CD4-positive, alpha-beta T cell (primary cell): ENCODE measurements around the gene CCL1. TPM values are rescaled to one million over a fixed set of nuclear protein-coding genes. Genes with fewer than 3 reads are reported as not detected.

Experiments
- ATAC-seq: fragments of 200-7000 bp; cut with Tn5 transposase; one replicate; pipeline ENCODE4 v1.10.0; 2022; ENCODE audit warnings: mild to moderate bottlenecking; ENCODE audit not compliant: poor library complexity
- CTCF ChIA-PET: fragments of 350-600 bp; sonication (Branson Sonifier 250); formaldehyde crosslinking; loops from one replicate; lab custom pipeline; 2021; ENCODE audit warnings: antibody characterized with exemption, inconsistent platforms; lab: Charles Lee
- POLR2A ChIA-PET: fragments of 350-600 bp; sonication (Branson Sonifier 250); formaldehyde crosslinking; loops from one replicate; lab custom pipeline; 2021; ENCODE audit warnings: antibody characterized with exemption, inconsistent platforms; lab: Charles Lee
- DNase-seq, 14 experiments: peaks; one replicate each; pipeline ENCODE4 v3.0.0-alpha.2; 2013 to 2020; ENCODE audit warnings: mixed read lengths in 2 of 14
- H3K27ac ChIP-seq, 2 donors: one replicate each; pipeline versions ENCODE4 v1.5.1 to v1.7.0; 2013; ENCODE audit warnings: low read length in 2 of 2, low read depth in 1 of 2, mild to moderate bottlenecking in 1 of 2
- H3K27me3 ChIP-seq, 2 experiments: 1 replicate in 1 of 2; 2 replicates in 1 of 2; pipeline versions ENCODE4 v1.6.1 to v1.7.0; 2013; ENCODE audit warnings: low read length in 2 of 2, control low read depth in 1 of 2, mild to moderate bottlenecking in 1 of 2, moderate library complexity in 1 of 2; ENCODE audit not compliant: insufficient read depth in 2 of 2, control insufficient read depth in 1 of 2
- H3K36me3 ChIP-seq: one replicate; pipeline ENCODE4 v1.6.1; 2013; ENCODE audit warnings: low read length, control low read depth; ENCODE audit not compliant: insufficient read depth
- H3K4me1 ChIP-seq: one replicate; pipeline ENCODE4 v1.6.1; 2013; ENCODE audit warnings: low read length, control low read depth; ENCODE audit not compliant: insufficient read depth
- H3K4me3 ChIP-seq: one replicate; pipeline ENCODE4 v1.5.1; 2013; ENCODE audit warnings: mild to moderate bottlenecking, low read length, moderate library complexity
- H3K9me3 ChIP-seq, 2 experiments: 1 replicate in 1 of 2; 2 replicates in 1 of 2; pipeline versions ENCODE4 v1.6.1 to v1.7.0; 2013; ENCODE audit warnings: low read length in 2 of 2, mild to moderate bottlenecking in 2 of 2, control low read depth in 1 of 2, moderate library complexity in 1 of 2; ENCODE audit not compliant: control insufficient read depth in 1 of 2, insufficient read depth in 1 of 2
- H3K27ac Mint-ChIP-seq: one replicate; pipeline ENCODE4 v1.8.0; 2020; ENCODE audit warnings: mixed read lengths
- H3K27me3 Mint-ChIP-seq: one replicate; pipeline ENCODE4 v1.8.0; 2021; ENCODE audit warnings: mixed read lengths
- H3K36me3 Mint-ChIP-seq: one replicate; pipeline ENCODE4 v1.8.0; 2021; ENCODE audit warnings: low read depth, mixed read lengths
- H3K4me1 Mint-ChIP-seq: one replicate; pipeline ENCODE4 v1.8.0; 2021; ENCODE audit warnings: low read depth, mixed read lengths
- H3K4me3 Mint-ChIP-seq: one replicate; pipeline ENCODE4 v1.8.0; 2020; ENCODE audit warnings: mild to moderate bottlenecking, mixed read lengths
- H3K9me3 Mint-ChIP-seq: one replicate; pipeline ENCODE4 v1.8.0; 2020; ENCODE audit warnings: mixed read lengths
- CTCF ChIP-seq: fragments of 200-600 bp; IDR thresholded peaks from one replicate; pipeline ENCODE4 v1.8.0; 2022; ENCODE audit warnings: antibody characterized with exemption, mild to moderate bottlenecking
- intact Hi-C, 2 experiments: fragments of 100-400 bp; cut with DNase I in 1 of 2; cut with micrococcal nuclease in 1 of 2; formaldehyde crosslinking; loops; one replicate each; pipeline versions ENCODE4 v1.15.1 to v1.9.0; 2023 to 2025; cut with DNase I, micrococcal nuclease
- total RNA-seq, 174 experiments: library from RNA in 2 of 174; stranded (reverse) in 2 of 174; gene quantifications; one replicate each; pipeline ENCODE4 v1.2.3 and lab custom pipeline; 2021 to 2026

The CCL1 gene
- total RNA-seq, 2 experiments from 2014 or later = not detected

- Mint-ChIP-seq H3K27ac (no peak overlapping the region), H3K4me1 (no peaks in the 10 kb centered on the region), H3K36me3 (no peaks in the 10 kb centered on the region), H3K9me3 (no peaks in the 10 kb centered on the region), H3K4me3 (no peak overlapping the region), H3K27me3 (no peaks in the 10 kb centered on the region)
- intact Hi-C loops = no loop called here
- Histone ChIP-seq H3K36me3 (no peaks in the 10 kb centered on the region), H3K27me3 (no peaks in the 10 kb centered on the region), H3K27ac (no peak overlapping the region), H3K9me3 (no peaks in the 10 kb centered on the region), H3K4me3 (no peak overlapping the region), H3K4me1 (no peaks in the 10 kb centered on the region)
- DNase-seq (no peak), ATAC-seq (no peak)
- ChIA-PET CTCF (no interaction called here), POLR2A (no interaction called here)
- TF ChIP-seq CTCF = no peak
Measured at GRCh38 chr17:34399725-34400124, 36.7 kb upstream of the CCL1 start.

- DNase-seq (peak in 2 of 14 experiments; percentile 24 to 51), ATAC-seq (no peak)
- TF ChIP-seq CTCF = no peak
- Histone ChIP-seq H3K27me3 (no peaks in the 10 kb centered on the region), H3K36me3 (no peaks in the 10 kb centered on the region), H3K27ac (no peak overlapping the region), H3K4me1 (no peaks in the 10 kb centered on the region), H3K4me3 (no peak overlapping the region), H3K9me3 (no peaks in the 10 kb centered on the region)
- H3K36me3 Mint-ChIP-seq = no peaks in the 10 kb centered on the region
- ChIA-PET POLR2A (no interaction called here), CTCF (no interaction called here)
- intact Hi-C loops = no loop called here
- H3K4me3 Mint-ChIP-seq = no peak overlapping the region
- no peak overlapping the region for H3K27ac Mint-ChIP-seq
- no peaks in the 10 kb centered on the region for H3K27me3 Mint-ChIP-seq
- H3K4me1 Mint-ChIP-seq = no peaks in the 10 kb centered on the region
- no peaks in the 10 kb centered on the region for H3K9me3 Mint-ChIP-seq
Measured at GRCh38 chr17:34398990-34399389, 36.0 kb upstream of the CCL1 start.

- H3K36me3 ChIP-seq = no peaks in the 10 kb centered on the region
- TF ChIP-seq CTCF = no peak
- ChIA-PET POLR2A (no interaction called here), CTCF (no interaction called here)
- no peaks in the 10 kb centered on the region for H3K4me1 ChIP-seq
- DNase-seq (no peak), ATAC-seq (no peak)
- no peaks in the 10 kb centered on the region for H3K27me3 Mint-ChIP-seq
- H3K27ac ChIP-seq = no peak overlapping the region
- no peaks in the 10 kb centered on the region for H3K4me1 Mint-ChIP-seq
- intact Hi-C loops = no loop called here
- H3K4me3 ChIP-seq = no peak overlapping the region
- H3K4me3 Mint-ChIP-seq = no peak overlapping the region
- H3K27me3 ChIP-seq = no peaks in the 10 kb centered on the region
- H3K9me3 ChIP-seq = no peaks in the 10 kb centered on the region
- H3K9me3 Mint-ChIP-seq = no peaks in the 10 kb centered on the region
- H3K36me3 Mint-ChIP-seq = no peaks in the 10 kb centered on the region
- no peak overlapping the region for H3K27ac Mint-ChIP-seq
Measured at GRCh38 chr17:34397265-34397664, 34.2 kb upstream of the CCL1 start.
